Upper lobe of right lung (tissue), 1 donor: ENCODE results near the gene NAXD. TPM values are rescaled to one million over a fixed set of nuclear protein-coding genes. Genes with fewer than 3 reads are reported as not detected.
A peak's percentile ranks its signal among the peaks of the same experiment; 100 is the strongest.

ENCODE experiments used
- ATAC-seq: fragments of 200-7000 bp; cut with Tn5 transposase; one replicate; pipeline ENCODE4 v1.9.1; 2020; ENCODE audit warnings: mild to moderate bottlenecking, moderate library complexity
- DNase-seq: peaks from one replicate; pipeline ENCODE4 v3.0.0-alpha.2; 2020
- H3K27ac ChIP-seq: fragments of 200-600 bp; one replicate; pipeline ENCODE4 v1.8.0; 2022
- H3K27me3 ChIP-seq: fragments of 200-600 bp; one replicate; pipeline ENCODE4 v1.8.0; 2022; ENCODE audit warnings: mild to moderate bottlenecking
- H3K36me3 ChIP-seq: fragments of 200-600 bp; one replicate; pipeline ENCODE4 v1.8.0; 2022
- H3K4me1 ChIP-seq: fragments of 200-600 bp; one replicate; pipeline ENCODE4 v1.8.0; 2022
- H3K4me3 ChIP-seq: fragments of 200-600 bp; one replicate; pipeline ENCODE4 v1.8.0; 2022; ENCODE audit warnings: mild to moderate bottlenecking
- H3K9me3 ChIP-seq: fragments of 200-600 bp; one replicate; pipeline ENCODE4 v1.8.0; 2022
- CTCF ChIP-seq: fragments of 200-600 bp; IDR thresholded peaks from one replicate; pipeline ENCODE4 v1.8.0; 2022; ENCODE audit warnings: antibody characterized with exemption
- intact Hi-C: fragments of 100-400 bp; cut with DNase I; formaldehyde crosslinking; loops from one replicate; pipeline ENCODE4 v1.11.0; 2022
- total RNA-seq: library from RNA; stranded (reverse); fragmentation: NEBNext Ultra II Directional; extraction: Animal tissue kit (Norgen Biotek cat#: 25700); gene quantifications from one replicate; pipeline ENCODE4 v1.2.1, GENCODE V29; 2021
- donor health status: DM: no; HTN: yes; CAD: no; lungs with severe emphysema.

Gene NAXD
- total RNA-seq, 1 donor from 2014 or later = 32.2 TPM

DNA sequence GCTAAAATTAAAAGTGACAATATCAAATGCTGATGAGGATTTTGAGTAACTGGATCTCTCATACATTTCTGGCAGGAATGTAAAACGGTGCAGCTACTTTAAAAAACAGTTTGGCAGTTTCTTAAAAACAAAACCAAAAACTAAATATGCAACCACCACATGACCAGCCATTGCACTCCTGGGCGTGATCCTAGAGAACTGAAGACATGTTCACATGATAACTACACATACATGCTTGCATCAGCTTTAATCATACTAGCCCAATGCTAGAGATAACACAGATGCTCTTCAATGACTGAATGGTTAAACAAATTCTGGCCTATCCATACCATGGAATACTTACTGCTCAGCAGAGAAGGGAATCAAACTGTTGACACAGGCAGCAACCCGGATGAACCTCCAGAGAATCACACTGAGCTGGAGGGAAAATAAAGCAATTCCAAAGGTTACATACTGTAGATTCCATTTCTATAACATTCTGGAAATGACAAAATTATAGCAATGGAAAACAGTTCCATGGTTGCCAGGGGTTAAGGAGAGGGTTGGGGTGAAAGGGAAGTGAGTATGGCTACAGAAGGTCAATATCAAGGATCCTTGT, 25.5 kb upstream of the NAXD start:
- H3K36me3 ChIP-seq = no peaks in the 10 kb centered on the region
- no peak for DNase-seq
- no peak overlapping the region for H3K27ac ChIP-seq
- no peaks in the 10 kb centered on the region for H3K4me1 ChIP-seq
- peak; percentile 34 for ATAC-seq
- H3K4me3 ChIP-seq = no peak overlapping the region
- no peak for TF ChIP-seq CTCF
- no peaks in the 10 kb centered on the region for H3K27me3 ChIP-seq
- intact Hi-C loops = loop anchor here (10.0 kb wide), 1 partner anchor 225 kb away; no protein-coding TSS in a partner anchor
- no peaks in the 10 kb centered on the region for H3K9me3 ChIP-seq

DNA sequence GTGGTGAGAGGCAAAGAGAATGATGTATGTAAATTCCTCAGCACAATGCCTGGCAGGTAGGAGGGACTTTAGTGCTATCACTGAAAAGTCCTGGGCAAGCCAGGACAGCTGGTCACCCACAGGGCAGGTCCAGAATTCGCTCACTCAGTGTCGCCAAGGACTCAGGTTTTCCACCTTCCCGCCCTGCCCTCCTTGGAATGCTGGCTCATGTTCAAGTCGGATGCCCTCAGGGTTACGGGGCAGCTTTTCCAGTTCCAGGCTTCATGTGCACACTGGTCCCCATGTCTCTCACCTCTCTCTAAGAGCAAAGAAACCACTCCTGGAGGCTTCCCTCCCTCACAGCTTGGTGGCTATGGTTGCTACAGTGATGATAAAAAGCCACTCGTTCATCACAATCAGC, 24.8 kb upstream of the NAXD start:
- H3K4me1 ChIP-seq = no peaks in the 10 kb centered on the region
- no peaks in the 10 kb centered on the region for H3K9me3 ChIP-seq
- TF ChIP-seq CTCF = no peak
- ATAC-seq (peak; percentile 82), DNase-seq (no peak)
- H3K27me3 ChIP-seq = no peaks in the 10 kb centered on the region
- H3K36me3 ChIP-seq = no peaks in the 10 kb centered on the region
- H3K27ac ChIP-seq = no peak overlapping the region
- H3K4me3 ChIP-seq = no peak overlapping the region
- intact Hi-C loops = no loop called here

DNA sequence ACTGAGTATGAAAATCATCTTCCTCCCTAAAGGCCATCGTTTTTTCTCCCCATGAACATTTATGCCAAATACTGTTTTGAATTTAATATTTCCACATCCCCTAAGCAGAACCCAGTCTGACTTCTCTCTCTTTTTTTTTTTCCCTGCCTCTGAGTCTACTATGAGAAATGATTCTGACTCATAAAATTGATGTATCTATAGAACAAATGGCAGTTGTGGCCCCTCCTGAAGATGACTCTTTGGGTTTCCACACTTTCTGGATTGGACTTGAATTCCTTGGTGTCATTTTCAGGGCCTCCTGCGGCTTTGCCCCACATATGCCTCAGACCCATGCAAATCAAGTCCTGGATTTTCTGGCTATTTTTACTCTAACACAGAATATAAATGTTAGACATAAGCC, 22.7 kb upstream of the NAXD start:
- no peak overlapping the region for H3K4me3 ChIP-seq
- H3K27me3 ChIP-seq = no peaks in the 10 kb centered on the region
- no peaks in the 10 kb centered on the region for H3K36me3 ChIP-seq
- H3K4me1 ChIP-seq = no peaks in the 10 kb centered on the region
- no peak overlapping the region for H3K27ac ChIP-seq
- ATAC-seq = no peak
- intact Hi-C loops = no loop called here
- no peak for DNase-seq
- TF ChIP-seq CTCF = no peak
- no peaks in the 10 kb centered on the region for H3K9me3 ChIP-seq

- intact Hi-C loops = no loop called here
- H3K4me1 ChIP-seq = no peaks in the 10 kb centered on the region
- no peak overlapping the region for H3K4me3 ChIP-seq
- no peaks in the 10 kb centered on the region for H3K9me3 ChIP-seq
- H3K36me3 ChIP-seq = no peaks in the 10 kb centered on the region
- no peaks in the 10 kb centered on the region for H3K27me3 ChIP-seq
- DNase-seq (no peak), ATAC-seq (peak; percentile 92)
- peak; percentile 69 for TF ChIP-seq CTCF
- H3K27ac ChIP-seq = no peak overlapping the region
These were observed 21.8 kb upstream of the NAXD start for GRCh38 chr13:110593430-110594130.

- no peaks in the 10 kb centered on the region for H3K9me3 ChIP-seq
These were observed 18.2 kb upstream of the NAXD start for GRCh38 chr13:110597041-110597689.

More at GRCh38 chr13:110597041-110597689, 18.2 kb upstream of the NAXD start:
- Histone ChIP-seq H3K27ac (no peak overlapping the region), H3K27me3 (no peaks in the 10 kb centered on the region), H3K4me1 (no peaks in the 10 kb centered on the region), H3K36me3 (no peaks in the 10 kb centered on the region), H3K4me3 (no peak overlapping the region)
- intact Hi-C loops = no loop called here
- DNase-seq = no peak
- no peak for TF ChIP-seq CTCF
- ATAC-seq = no peak
